G401 (cell line): Measurements from ENCODE around the gene TAF11L6. TPM values are rescaled to one million over a fixed set of nuclear protein-coding genes. Genes with fewer than 3 reads are reported as not detected.
"Not testable (repeated sequence)": the region's sequence is repeated elsewhere in the genome, so short reads cannot be mapped to it uniquely, and the experiment has no call there.

ENCODE experiments used
- DNase-seq: peaks from one replicate; pipeline ENCODE4 v3.0.0-alpha.2; 2015; ENCODE audit warnings: low spot score
- in situ Hi-C: cut with HindIII; loops from 2 replicates; pipeline ENCODE4 v1.10.0; 2016; ENCODE audit warnings: low sequenced_read_pairs, mixed read lengths
- total RNA-seq: library from RNA; depleted of rRNA; stranded (reverse); fragments of >200 nt; shearing (Covaris generic); gene quantifications from 2 replicates; pipeline ENCODE4 v1.2.3, GENCODE V29; 2014; rRNA removed

TAF11L6 gene
- not detected in 2 replicates for total RNA-seq

DNA sequence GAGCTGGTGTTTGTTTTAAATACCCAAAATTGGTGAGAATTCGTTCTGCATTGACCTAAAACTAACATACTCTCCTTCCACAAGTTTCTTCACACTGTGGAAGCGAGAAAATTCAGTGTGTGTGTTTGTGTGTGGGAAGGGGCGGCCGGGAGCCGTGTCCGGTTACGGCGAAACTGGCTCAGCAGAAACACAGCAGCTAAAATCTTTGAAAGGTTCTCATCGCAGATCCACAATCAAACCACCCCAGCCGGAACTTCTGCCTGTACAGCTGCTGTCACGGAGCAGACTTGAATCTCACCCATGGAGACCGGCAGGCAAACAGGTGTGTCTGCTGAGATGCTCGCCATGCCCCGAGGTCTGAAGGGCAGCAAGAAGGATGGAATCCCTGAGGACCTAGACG lies at the start of gene TAF11L6:
TAF11L6 (plus strand) TSS at position 301 of the 400 bp plus-strand sequence.
- in situ Hi-C loops, DNase-seq: not testable (repeated sequence)

DNA sequence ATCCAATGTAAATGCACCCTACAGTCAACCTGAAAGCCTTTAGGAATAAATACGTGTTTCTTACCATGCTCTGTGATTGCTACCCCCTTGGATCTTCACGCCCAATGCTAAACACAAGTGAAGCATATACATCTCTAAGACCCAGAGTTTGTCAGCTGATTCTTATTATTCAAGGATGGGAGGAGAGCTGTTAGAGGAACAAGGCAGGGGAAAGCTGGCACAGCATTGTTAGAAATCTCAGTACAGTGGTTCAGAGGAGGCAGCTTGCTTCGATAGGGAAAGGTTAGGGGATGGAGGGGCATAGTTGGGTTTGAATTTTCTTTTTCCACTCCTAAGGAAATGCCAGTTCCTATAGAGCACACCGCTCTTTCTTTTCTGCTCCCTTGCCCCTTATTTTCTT lies 47.1 kb upstream of the TAF11L6 start:
- in situ Hi-C loops, result no loop called here
- DNase-seq, result no peak

DNA sequence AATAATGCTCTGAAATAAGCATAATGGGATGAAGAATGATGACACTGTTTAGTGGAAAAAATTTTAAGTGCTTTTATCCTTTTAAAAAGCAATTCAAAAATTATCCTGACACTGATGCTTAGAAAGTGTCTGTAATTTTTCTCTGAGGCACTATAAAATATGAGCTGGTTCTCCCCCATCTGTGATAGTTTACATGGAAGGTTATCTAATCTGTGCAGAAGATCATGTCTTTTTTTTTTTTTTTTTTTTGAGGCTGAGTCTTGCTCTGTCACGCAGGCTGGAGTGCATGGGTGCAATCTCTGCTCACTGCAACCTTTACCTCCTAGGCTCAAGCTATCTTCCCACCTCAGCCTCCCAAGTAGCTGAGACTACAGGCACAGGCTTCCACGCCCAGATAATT lies 45.7 kb upstream of the TAF11L6 start:
- in situ Hi-C loops, result no loop called here
- DNase-seq, result no peak

DNA sequence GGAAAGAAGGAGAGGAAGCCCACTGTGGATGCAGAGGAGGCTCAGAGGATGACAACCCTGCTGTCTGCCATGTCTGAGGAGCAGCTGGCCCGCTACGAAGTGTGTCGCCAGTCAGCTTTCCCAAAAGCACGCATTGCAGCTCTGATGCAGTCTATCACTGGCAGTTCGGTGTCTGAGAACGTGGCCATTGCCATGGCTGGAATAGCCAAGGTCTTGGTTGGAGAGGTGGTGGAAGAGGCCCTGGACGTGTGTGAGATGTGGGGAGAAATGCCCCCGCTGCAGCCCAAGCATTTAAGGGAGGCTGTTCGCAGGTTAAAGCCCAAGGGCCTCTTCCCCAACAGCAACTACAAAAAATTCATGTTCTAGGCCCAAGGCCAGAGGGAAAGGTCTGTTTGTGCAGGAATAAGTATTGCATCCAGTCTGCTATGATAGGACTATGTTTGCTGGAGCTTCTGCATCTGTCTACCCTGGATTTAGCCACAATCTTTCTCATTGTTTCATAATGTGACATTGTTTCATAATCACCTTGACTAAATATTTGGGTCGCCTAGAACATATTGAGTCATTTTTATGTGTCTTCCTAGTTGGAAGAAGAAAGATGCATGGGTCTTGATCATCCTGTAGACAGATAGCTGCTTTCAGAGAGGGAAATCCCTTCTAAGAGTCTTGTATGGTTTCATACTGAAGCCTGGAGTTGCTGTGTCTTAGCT lies 41.9 kb upstream of the TAF11L6 start:
- in situ Hi-C loops, DNase-seq: not testable (repeated sequence)

DNA sequence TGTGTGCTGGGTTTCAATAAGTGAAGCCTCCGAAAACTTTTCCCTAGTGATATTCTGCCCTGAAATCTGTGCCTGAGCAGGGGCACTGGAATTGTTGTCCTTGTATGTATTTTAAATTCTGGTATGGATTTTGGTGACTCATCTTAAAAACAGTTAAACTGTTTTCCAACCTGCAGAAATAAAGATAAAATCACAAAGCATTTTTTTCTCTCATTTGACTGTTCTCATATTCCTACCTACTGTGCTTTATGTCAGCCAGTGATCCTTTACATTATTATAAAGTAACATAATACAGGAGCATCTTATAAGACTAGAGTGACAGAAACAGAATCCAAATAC lies 41.3 kb upstream of the TAF11L6 start:
- no peak for DNase-seq
- in situ Hi-C loops, result no loop called here

DNA sequence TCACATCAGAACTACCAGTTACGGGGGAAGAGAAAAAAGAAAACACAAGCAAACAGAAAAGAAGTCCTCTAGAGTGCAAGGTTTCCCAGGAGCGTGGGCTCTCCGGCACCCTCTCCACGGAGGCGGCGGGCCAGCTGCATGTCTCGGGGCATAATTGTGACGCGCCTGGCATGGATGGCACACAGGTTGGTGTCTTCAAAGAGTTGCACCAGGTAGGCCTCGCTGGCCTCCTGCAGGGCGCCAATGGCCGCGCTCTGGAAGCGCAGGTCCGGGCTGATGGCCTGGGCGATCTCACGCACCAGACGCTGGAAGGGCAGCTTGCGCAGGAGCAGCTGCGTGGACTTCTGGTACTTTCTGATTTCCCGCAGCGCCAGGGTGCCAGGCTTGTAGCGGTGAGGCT lies 37.2 kb upstream of the TAF11L6 start:
- DNase-seq, in situ Hi-C loops: not testable (repeated sequence)

DNA sequence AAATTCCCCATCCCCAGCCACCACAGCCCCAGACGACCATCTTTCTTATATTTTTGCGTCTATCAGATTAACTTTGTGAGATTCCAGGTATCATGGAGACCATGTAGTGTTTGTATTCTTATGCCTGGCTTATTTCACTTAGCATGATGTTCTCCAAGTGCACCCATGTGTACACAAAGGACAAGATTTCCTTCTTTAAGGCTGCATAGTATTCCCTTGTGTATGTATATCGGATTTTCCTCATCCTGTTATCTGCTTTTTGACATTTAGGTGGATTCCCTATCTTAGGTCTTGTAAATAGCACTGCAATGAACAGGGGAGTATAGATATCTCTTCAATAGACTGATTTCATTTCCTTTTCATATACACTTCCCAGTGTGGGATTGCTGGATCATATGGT lies 35.7 kb upstream of the TAF11L6 start:
- in situ Hi-C loops, result no loop called here
- no peak for DNase-seq

DNA sequence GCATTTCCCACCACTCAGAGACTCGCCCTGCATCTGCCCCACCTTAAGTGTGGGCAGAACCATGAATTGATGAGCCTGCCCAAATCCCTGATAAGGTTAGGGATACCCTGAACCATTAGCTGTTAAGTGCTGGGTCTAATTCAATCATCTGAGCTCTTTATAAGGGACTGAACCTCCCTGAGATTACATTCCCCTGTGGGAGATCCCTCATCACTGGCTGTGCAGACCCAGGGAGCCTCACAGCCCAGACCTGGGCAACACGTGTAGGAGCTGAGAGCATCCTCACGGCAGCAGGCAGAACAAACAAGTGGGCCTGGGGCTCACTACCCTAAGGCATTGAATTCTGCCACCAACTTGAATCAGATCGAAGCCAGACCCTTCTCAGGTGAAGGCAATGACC lies 31.0 kb upstream of the TAF11L6 start:
- DNase-seq, result no peak
- in situ Hi-C loops, result no loop called here

DNA sequence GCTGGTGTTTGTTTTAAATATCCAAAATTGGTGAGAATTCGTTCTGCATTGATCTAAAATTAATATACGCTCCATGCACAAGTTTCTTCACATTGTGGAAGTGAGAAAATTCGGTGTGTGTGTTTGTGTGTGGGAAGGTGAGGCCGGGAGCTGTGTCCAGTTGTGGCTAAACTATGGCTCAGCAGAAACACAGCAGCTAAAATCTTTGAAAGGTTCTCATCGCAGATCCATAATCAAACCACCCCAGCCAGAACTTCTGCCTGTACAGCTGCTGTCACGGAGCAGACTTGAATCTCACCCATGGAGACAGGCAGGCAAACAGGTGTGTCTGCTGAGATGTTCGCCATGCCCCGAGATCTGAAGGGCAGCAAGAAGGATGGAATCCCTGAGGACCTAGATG lies 30.5 kb upstream of the TAF11L6 start, which contains the start of gene TAF11L2:
TAF11L2 (plus strand) TSS at position 301 of the 400 bp plus-strand sequence.
- DNase-seq, in situ Hi-C loops: not testable (repeated sequence)

DNA sequence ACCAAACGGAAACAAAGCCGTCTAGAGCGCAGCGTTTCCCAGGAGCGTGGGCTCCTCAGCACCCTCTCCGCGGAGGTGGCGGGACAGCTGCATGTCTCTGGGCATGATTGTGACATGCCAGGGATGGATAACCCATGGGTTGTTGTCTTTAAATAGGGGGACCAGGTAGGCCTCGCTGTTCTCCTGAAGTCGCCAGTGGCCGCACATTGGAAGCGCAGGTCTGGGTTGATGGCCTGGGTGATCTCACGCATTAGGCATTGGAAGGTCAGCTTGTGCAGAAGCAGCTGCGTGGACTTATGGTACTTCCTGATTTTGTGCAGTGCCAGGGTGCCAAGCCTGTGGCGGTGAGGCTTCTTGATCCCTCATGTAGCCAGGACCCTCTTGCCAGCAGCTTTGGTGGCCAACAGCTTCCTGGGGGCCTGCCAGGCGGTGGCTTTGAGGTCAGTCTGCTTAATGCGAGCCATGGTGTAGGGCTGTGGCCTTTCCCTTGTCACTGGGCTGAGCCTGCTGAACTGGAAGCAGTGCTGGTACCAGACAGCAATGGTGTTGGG lies 16.6 kb upstream of the TAF11L6 start:
- in situ Hi-C loops, result no loop called here
- no peak for DNase-seq

DNA sequence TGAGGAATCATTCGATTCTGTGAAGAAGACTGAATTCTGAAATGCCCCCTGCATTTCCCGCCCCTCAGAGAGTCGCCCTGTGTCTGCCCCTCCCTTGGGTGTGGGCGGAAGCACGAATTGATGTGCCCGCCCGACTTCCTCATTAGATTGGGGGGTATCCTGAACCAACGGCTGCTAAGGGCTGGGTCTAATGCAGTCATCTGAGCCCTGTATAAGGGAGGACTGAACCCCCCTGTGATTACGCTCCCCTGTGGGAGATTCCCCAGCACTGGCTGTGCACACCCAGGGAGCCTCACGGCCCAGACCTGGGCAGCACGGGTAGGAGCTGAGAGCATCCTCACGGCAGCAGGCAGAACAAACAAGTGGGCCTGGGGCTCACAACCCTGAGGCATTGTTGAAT lies 10.9 kb upstream of the TAF11L6 start:
- in situ Hi-C loops, result not testable (repeated sequence)

DNA sequence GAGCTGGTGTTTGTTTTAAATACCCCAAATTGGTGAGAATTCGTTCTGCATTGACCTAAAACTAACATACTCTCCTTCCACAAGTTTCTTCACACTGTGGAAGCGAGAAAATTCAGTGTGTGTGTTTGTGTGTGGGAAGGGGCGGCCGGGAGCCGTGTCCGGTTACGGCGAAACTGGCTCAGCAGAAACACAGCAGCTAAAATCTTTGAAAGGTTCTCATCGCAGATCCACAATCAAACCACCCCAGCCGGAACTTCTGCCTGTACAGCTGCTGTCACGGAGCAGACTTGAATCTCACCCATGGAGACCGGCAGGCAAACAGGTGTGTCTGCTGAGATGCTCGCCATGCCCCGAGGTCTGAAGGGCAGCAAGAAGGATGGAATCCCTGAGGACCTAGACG lies 10.4 kb upstream of the TAF11L6 start, which contains the start of gene TAF11L3:
TAF11L3 (plus strand) TSS at position 301 of the 400 bp plus-strand sequence.
- in situ Hi-C loops, DNase-seq: not testable (repeated sequence)

More for the DNA sequence above, 10.9 kb upstream of the TAF11L6 start:
- not testable (repeated sequence) for DNase-seq

DNA sequence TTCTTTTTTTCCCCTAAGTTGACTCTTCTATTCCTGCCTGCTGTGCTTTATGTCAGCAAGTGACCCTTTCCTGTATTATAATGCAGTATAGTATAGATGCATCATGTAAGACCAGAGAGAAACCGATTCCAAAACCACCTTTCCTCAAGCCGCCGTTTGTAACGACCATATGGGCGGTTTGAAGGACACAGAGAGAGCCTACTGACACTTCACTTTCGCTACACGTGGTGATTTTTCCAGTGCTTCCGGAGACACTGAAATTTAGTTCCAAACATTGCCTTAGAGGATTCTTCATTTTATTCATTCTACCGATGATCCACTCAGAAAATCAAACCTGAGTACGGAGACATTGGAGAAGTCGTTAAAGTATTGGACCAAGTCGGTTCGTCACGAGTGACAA lies 9.0 kb upstream of the TAF11L6 start:
- in situ Hi-C loops, result not testable (repeated sequence)

DNA sequence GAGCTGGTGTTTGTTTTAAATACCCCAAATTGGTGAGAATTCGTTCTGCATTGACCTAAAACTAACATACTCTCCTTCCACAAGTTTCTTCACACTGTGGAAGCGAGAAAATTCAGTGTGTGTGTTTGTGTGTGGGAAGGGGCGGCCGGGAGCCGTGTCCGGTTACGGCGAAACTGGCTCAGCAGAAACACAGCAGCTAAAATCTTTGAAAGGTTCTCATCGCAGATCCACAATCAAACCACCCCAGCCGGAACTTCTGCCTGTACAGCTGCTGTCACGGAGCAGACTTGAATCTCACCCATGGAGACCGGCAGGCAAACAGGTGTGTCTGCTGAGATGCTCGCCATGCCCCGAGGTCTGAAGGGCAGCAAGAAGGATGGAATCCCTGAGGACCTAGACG lies 7.0 kb upstream of the TAF11L6 start, which contains the start of gene TAF11L4:
TAF11L4 (plus strand) TSS at position 301 of the 400 bp plus-strand sequence.
- in situ Hi-C loops, DNase-seq: not testable (repeated sequence)

More for the DNA sequence above, 9.0 kb upstream of the TAF11L6 start:
- not testable (repeated sequence) for DNase-seq

DNA sequence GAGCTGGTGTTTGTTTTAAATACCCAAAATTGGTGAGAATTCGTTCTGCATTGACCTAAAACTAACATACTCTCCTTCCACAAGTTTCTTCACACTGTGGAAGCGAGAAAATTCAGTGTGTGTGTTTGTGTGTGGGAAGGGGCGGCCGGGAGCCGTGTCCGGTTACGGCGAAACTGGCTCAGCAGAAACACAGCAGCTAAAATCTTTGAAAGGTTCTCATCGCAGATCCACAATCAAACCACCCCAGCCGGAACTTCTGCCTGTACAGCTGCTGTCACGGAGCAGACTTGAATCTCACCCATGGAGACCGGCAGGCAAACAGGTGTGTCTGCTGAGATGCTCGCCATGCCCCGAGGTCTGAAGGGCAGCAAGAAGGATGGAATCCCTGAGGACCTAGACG lies 3.5 kb upstream of the TAF11L6 start, which contains the start of gene TAF11L5:
TAF11L5 (plus strand) TSS at position 301 of the 400 bp plus-strand sequence.
- in situ Hi-C loops, DNase-seq: not testable (repeated sequence)

DNA sequence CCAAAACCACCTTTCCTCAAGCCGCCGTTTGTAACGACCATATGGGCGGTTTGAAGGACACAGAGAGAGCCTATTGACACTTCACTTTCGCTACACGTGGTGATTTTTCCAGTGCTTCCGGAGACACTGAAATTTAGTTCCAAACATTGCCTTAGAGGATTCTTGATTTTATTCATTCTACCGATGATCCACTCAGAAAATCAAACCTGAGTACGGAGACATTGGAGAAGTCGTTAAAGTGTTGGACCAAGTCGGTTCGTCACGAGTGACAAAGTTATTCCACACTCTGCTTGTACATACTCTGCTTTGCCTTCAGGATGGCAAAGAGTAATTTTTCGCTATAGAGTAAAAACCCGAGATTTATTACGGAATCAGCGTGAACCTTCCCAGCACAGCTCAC lies 2.0 kb upstream of the TAF11L6 start:
- in situ Hi-C loops, DNase-seq: not testable (repeated sequence)

Other genes with a start within 250 kb of the TAF11L6 start
- not detected in 2 replicates for gene TAF11L2, start 30.4 kb upstream of the TAF11L6 start, total RNA-seq
- not detected in 2 replicates for gene TAF11L3, start 10.3 kb upstream of the TAF11L6 start, total RNA-seq
- not detected in 2 replicates for gene TAF11L4, start 6.9 kb upstream of the TAF11L6 start, total RNA-seq
- not detected in 2 replicates for gene TAF11L5, start 3.4 kb upstream of the TAF11L6 start, total RNA-seq
- gene TAF11L7, start 57.1 kb downstream of the TAF11L6 start, total RNA-seq, result not detected in 2 replicates
- not detected in 2 replicates for gene TAF11L8, start 62.3 kb downstream of the TAF11L6 start, total RNA-seq
- not detected in 2 replicates for gene TAF11L9, start 65.7 kb downstream of the TAF11L6 start, total RNA-seq
- gene TAF11L10, start 69.2 kb downstream of the TAF11L6 start, total RNA-seq, result not detected in 2 replicates
- gene TAF11L11, start 75.5 kb downstream of the TAF11L6 start, total RNA-seq, result 0.31 TPM in 1 of 2 replicates, not detected in the other
- 0.10 and 0.31 TPM in 2 replicates for gene TAF11L12, start 81.7 kb downstream of the TAF11L6 start, total RNA-seq
- gene TAF11L13, start 103.4 kb downstream of the TAF11L6 start, total RNA-seq, result not detected in 2 replicates
- not detected in 2 replicates for gene TAF11L14, start 105.8 kb downstream of the TAF11L6 start, total RNA-seq